A172 (cell line): ENCODE measurements around the gene PPARD. TPM values are rescaled to one million over a fixed set of nuclear protein-coding genes. Genes with fewer than 3 reads are reported as not detected.
"Not testable (repeated sequence)": the region's sequence is repeated elsewhere in the genome, so short reads cannot be mapped to it uniquely, and the experiment has no call there.

ENCODE experiments used
- DNase-seq: peaks from one replicate; pipeline ENCODE4 v3.0.0-alpha.2; 2015; ENCODE audit warnings: low spot score
- total RNA-seq: library from RNA; depleted of rRNA; stranded (reverse); fragments of >200 nt; shearing (Covaris generic); gene quantifications from 2 replicates; pipeline ENCODE4 v1.2.3, GENCODE V29; 2014; rRNA removed

PPARD gene
- 6.0 and 7.2 TPM in 2 replicates for total RNA-seq

DNA sequence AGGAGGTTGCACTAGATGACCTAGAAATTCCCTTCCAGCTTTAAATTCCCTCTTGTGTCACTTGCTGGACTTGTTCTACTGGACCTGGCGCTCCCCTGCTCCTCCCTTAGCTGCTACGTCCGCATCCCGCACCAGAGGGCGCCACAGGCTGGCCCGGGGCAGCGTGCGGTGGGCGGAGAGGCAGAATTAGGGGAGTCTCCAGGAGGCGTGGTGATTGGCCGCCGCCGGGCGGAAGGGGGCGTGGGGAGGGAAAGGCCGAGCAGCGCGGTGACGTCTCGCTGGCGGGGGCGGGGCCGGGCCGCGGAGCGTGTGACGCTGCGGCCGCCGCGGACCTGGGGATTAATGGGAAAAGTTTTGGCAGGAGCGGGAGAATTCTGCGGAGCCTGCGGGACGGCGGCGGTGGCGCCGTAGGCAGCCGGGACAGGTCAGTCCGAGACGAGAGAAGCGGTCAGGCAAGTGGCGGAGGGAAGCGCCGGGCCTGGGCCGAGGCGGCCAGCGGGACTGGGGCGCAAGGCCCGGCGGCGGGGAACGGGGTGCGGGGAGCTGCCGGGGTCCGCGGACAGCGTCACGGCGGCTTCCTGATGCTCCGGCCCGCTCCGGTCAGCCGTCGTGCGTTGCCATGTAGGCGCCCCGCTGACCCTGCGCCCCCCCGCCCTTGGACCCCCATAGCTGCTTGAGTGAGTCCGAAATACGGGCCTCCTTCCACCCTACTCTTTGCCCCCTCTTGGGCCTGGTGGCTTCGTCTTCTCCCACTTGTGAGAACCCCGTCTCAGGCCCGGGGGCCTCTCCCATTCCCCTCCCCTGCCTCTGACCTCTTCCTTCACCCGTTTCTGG is at the start of gene PPARD:
Gene PPARD (plus strand): TSS at position 301 of the 834 bp plus-strand sequence. CDS start 68,530 bp downstream, outside the sequence.
- peak; percentile 82 for DNase-seq

DNA sequence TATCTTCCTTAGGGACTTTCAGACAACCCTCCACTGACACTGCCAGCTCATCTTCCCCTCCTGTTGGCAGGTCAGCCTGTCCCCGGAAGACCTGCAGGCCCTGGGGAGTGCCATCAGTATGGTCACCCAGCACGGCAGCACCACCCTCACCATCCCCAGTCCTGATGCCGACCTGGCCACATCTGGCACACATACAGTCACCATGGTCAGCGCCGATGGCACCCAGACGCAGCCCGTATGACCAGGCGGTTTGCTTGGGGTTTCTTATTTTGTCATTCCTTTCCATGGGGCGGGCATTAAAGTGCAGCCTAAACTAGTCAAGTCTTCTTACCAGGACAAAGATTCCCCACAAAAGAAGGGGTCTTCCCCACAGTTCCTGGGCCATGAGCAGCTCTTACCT is 48.7 kb upstream of the PPARD start:
- no peak for DNase-seq

DNA sequence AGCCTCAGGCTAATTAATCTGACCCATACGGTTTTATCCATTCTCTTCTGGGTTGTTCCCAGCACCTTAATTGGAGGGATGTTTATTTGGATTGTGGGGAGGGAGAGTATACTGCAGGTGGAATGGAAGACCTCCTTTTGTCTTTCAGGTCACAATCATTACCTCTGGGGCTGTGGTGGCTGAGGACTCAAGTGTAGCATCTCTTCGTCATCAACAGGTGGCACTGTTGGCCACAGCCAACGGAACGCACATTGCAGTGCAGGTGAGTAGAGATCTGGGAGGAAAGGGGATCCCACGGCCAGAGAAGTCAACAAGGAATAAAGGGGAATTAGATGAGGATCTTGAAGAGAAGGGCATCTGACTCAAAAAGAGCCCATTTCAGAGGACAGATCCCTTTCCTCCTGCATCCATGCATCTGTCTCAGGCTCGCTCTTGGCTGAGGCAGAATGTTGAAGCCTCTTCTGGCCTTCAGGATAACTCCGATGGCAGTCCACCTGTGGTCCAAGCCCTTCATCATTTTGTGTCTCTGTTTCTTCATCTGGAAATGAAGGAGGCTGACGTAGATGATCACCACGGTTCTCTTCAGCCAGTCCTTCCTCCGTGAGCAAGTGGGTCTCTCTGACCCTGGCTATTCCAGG is 47.9 kb upstream of the PPARD start:
- peak; percentile 34 for DNase-seq

DNA sequence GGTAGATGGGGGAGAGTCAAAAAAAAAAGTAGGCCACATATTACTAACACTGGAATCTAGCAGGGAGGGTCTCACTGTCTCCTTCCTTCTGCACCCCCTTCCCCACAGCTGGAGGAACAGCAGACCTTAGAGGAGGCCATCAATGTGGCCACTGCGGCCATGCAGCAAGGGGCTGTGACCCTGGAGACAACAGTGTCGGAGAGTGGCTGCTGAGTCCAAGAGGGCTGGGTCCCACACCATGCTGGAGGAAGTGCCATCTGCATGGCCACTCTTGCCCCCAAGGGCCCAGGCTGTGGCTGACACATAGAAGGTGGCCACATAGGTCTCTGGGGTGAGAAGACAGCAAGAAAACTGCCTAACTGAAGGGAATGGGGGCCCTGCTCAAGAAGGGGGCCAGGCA is 47.3 kb upstream of the PPARD start:
- no peak for DNase-seq

DNA sequence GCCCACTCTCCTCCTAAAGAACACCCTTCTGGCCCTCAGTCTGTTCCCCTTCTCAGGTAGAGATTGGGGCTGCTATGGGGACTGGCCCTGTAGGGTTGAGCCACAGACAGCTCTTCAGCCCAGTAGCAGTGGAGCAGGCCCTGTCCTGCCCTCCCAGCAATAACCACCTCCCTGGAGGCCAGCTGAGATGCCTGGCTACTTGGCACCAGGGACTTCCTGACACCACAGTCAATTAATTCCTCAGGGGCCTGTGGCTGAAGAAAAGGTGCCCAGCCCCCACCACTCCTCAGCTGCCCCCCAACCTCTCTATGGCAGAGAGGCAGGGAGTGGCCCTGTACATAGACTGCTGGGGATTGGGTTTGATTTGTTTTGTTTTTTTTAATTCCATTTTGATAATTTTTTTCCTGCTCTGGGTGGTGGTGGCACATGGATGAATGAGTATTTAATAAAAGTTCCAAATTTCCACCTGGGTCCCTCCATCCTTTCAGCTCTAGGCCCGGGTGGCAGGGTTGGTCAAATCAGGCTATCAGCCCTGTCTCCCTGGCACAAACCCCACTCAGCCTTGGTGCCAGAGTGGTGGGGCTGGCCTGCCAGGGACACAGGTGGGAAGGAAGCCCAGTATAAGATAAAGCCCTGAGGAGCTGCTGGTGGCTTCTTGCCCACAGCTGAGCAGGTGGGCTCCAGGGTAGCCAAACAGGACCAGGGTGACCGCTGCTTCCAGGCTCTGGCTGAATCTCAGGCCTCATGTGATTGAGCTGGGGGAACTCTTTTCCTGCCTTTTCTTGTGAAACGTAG is 46.6 kb upstream of the PPARD start:
- DNase-seq = no peak

DNA sequence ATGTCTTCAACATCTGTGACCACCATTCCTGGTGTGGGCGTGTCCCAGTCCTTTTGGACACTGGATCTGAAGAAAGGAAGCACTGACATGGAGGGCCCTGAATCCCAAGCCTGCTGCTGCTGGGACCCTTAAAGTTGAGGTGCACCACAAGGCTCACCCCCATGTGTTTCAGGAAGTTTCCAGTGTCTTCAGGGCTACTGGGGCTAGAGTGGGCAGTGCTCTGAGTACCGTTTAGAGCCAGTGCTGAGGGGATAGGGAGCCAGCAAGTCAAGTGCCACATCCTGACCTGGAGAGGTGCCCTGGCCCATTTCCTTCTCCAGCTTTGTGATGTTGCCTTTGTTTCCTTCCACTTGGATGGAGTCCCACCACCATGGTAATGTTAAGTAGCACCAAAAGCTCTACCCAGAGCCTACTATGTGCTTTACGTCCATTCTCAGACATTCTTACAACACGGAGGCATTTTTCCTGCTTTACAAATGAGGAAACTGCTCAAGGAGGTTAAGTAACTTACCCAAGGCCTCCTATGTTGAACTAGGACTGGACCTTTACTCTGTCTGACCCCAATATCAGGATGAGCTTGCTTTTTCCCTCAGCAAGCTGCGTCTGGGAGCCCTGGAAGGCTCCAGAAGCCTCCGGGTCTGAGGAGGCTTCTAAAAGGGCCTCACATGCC is 45.3 kb upstream of the PPARD start:
- DNase-seq = no peak

DNA sequence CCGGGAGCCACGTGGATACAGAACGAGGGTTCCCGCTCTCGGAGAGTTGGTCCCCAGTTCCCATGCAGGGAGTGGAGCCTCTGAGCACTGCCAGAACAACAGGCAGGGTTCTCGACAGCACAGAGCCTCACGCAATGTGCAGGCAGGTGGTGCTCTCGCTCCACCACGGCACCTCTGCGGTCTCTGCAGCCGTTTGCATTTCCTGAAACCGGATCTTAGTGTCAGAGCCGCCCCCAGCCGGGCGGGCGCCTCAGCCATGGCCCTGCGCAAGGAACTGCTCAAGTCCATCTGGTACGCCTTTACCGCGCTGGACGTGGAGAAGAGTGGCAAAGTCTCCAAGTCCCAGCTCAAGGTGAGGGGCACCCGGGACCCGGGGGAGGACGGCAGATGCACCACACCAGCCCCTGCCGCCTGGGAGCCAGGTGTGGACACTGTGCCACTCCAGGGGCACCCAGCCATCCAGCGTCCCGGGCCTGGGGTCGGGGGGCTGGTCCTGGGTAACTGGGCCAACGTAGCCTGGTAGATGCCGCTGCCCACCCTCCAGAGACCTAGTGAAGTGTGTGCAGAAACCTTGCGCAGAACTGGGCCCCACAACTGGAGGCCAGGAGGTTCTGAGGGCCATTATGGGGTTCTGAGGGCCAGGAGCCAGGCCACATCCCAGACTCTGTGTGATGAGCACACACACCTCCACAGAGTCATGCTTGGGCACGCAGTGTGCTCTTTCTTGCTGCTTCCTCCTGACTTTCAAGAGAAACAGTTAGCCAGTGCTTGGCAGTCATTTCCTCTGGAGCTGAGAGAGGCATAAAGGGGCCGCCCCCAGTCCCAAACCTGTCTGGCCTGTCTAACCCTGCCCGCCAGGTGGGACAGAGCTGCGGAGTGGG is 44.5 kb upstream of the PPARD start, which contains the start of gene DEF6:
Gene DEF6 (plus strand): TSS at position 218 of the 881 bp plus-strand sequence. CDS start 39 bp downstream, at position 257.
- no peak for DNase-seq

DNA sequence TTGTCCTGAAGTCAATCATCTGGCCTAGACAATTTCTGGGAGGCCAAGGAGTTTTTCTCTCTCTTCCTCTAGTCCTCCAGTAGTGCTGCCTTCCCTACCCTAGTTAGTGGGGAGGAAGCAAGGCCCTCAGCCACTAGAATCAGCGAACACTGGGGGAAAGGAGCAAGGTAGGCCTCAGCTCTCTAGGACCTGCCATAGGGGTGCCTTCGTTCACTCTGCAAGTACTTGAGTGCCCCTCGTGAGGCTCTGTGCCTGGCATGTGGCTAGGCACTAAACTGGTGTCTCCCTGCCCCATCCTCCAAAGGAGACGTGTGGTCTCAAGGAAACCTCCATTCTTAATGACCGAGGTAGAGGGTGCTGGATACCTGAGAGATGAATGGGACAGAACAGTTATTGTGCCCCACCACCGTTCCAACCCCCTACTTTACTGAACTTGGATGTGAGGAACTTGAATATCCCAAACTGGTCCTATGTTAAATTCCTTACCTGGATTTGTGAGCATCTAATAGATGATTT is 43.7 kb upstream of the PPARD start:
- DNase-seq = no peak

DNA sequence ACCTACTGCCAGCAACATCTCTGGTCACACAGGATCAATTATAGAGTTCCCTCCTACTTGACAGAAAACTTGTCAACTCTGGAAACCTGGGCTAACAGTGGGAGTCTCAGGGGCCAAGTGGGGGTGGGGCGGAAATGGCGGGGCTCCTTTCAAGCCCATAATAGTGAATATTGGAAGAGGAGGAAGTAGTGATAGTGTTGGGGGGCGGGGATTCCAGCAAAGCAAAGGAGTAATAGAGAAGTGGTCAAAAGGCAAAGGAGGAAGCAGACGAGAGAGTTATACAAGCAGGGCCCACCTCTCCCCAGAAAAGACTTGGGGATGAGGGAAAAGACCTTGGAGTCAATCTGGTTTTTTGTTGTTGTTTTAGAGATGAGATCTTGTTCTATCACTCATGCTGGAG is 42.7 kb upstream of the PPARD start:
- no peak for DNase-seq

DNA sequence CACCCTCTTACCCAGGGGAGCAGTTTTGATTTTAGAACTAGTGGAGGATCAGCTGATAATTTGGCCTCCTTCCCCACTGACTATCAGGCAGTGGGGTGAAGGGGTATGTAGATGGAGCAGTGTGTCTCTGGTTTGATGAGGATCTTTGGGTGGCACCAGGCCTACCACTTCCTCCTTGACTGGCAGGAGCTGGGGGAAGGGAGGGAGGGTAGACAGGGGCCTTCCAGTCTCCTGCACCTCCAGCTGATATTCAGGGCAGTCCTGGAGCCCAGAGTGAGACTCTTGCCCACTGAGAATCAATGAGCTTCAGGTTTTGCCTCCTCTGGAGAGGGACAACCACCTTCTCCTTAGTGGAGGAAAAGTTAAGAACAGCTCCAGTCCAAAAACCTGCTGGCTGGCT is 41.5 kb upstream of the PPARD start:
- no peak for DNase-seq

DNA sequence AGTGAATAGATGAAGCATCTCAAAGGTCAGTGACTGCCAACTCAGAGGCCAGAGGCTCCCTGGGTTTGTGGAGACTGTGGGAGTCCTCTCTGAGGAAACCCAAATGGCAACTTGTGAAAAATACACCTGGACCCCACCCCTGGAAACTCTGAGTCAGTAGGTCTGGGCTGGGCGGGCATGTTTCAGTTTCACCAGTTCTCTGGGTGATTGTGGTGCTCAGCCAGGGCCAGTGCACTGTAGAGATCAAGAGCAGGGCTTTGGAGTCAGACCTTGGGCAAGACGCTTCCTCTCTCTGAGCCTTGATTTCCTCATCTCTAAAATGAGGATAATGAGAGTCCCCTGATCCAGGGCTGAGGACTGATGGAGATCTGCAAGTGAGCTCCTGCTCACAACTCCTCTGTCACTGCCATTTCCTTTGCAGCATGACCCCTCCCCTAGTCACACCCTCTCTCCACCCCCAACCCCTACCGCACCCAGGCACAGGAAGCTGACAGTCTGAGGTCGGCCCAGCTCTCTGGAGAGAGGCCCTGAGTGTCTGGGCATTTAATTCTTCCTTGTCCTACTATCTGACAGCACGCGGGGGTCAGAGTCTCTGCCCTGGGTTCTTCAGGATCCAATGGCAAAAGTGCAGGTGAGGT is 39.6 kb upstream of the PPARD start:
- DNase-seq = peak; percentile 46

DNA sequence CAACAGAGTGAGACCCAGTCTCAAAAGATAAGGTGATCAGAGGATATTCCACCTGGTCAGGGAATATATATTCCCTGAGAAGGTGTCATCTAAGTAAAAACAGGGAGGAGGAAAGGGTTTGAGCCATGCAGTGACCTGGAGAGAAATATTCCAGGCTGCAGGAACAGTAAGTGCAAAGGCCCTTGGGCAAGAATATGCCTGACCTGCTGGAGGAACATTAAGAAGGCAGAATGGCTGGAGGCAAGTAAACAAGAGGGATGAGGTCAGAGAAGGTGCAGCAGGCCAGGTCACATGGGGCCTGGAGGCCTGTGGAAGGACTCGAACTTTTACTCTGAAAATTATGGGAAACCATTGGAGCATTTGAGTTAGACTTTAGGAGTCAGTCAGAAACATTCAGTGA is 38.1 kb upstream of the PPARD start:
- no peak for DNase-seq

DNA sequence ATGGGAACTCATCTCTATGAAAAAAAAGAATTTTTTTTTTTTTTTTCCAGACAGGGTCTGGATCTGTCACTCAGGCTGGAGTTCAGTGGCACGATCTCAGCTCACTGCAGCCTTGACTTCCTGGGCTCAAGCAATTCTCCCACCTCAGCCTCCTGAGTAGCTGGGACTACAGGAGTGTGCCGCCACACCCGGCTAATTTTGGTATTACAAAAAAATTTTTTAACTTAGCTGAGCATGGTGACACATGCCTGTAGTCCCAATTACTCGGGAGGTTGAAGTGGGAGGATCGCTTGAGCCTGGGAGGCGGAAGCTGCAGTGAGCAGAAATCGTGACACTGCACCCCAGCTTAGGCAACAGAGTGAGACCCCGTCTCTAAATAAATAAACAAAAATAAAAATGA is 37.2 kb upstream of the PPARD start:
- DNase-seq = no peak

DNA sequence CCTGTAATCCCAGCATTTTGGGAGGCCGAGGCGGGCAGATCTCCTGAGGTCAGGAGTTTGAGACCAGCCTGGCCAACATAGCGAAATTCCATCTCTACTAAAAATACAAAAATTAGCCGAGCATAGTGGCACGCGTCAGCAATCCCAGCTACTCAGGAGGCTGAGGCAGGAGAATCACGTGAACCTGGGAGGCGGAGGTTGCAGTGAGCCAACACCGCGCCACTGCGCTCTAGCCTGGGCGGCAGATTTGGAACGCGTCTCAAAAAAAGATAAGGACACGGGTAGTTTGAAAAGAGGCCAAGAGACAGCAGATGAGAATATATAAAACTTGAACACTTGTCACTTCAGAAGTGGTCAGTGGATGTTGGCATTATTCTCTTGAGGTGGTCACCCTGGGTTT is 35.2 kb upstream of the PPARD start:
- not testable (repeated sequence) for DNase-seq

DNA sequence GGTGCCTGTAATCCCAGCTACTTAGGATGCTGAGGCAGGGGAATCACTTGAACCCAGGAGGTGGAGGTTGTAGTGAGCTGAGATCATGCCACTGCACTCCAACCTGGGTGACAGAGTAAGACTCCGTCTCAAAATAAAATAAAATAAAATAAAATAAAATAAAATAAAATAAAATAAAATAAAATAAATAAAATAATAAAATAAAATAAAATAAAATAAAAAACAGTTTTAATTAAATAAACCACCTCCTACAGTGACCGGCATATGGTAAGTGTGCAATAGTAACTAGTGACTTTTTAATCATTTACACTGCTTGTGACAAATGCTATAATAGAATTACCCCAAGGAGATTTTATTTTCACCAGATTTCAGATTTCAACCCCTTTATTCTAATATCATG is 33.8 kb upstream of the PPARD start:
- DNase-seq = not testable (repeated sequence)

DNA sequence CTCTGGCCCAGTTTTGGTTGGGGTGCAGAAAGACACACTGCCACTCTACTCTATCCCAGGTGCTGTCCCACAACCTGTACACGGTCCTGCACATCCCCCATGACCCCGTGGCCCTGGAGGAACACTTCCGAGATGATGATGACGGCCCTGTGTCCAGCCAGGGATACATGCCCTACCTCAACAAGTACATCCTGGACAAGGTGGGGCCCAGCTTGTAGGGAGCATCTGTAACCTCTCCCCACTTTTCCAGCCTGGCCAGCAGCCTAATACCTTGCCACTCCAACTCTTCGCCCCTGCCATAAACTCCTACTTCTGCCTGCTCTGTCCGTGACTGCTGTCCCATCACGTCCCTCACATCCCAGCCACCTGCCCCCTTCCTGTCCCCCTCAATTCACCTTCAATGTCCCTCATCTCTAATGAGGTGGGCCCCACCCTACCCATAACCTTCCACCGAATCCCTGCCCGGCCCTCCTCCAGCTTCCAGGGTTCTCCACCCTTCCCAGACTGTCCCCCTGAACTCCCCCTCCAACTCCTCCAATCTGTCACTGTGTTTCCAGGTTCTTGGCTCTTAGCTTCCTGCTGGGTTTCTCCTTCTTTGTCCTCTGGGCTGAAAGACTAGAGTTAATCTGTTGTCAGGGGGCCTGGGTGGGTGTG is 32.6 kb upstream of the PPARD start:
- DNase-seq = no peak

DNA sequence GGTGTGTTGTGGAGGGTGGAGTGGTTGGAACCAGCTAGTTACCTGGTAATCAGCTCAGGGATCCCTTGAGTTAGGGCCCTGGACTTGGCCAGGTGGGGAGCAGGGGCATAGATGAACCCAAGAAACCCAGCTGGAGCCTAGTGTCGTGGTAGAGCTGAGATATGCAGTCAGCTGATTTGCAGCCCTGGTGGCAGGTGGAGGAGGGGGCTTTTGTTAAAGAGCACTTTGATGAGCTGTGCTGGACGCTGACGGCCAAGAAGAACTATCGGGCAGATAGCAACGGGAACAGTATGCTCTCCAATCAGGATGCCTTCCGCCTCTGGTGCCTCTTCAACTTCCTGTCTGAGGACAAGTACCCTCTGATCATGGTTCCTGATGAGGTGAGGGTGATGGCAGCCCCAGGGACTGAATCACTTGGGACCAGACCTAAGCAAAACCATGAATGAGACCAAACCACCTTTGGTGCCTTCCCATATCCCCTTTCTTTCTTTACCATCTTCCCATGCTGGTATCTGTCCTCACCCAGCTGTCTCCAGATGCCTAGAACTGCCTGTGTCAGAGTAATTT is 32.0 kb upstream of the PPARD start:
- DNase-seq = no peak

DNA sequence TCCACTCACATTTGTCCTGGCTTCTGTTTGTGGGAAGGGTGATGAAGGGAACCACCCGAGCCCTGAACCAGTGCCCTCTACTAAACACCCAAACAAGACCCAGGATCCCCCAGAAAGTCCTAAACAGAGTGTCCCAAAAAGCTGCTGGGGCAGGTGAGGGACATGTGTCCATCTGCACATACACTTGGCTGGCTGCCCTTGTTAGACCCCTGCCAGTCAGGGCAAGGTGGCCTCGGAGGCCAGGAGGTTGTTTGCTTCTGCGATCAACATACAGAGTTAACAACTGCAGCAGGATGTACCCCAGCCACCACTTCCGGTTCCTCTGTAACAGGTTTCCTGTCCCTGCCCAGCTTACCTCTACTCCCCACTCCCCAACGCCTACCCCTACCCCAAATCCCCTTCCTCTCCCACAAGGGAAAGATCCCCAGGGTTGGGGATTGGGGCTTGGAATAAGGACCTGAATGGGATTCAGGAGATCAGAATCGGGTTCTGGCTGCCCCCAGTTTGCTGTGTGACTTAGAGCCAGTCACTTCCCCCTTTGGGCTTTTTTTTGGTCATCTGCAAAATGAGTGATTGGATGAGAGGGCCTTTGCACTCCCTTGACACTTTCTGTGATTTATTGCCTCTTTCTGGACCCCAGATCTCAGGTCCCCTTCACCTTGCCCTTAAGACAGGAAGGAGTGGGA is 30.8 kb upstream of the PPARD start:
- no peak for DNase-seq
